GM23338 (cell line): ENCODE results near the gene CDC34. TPM values are rescaled to one million over a fixed set of nuclear protein-coding genes. Genes with fewer than 3 reads are reported as not detected.
A peak's percentile ranks its signal among the peaks of the same experiment; 100 is the strongest.

Experiments used
- ATAC-seq: fragments of 200-7000 bp; cut with Tn5 transposase; 3 replicates; pipeline ENCODE4 v1.9.1; 2020
- DNase-seq: peaks from one replicate; pipeline ENCODE4 v3.0.0-alpha.2; 2015; ENCODE audit warnings: low spot score
- H2AFZ ChIP-seq: fragments of 200-600 bp; sonication (generic); 2 replicates; pipeline ENCODE4 v1.8.0; 2016; ENCODE audit warnings: antibody characterized with exemption, mild to moderate bottlenecking, moderate library complexity
- H3F3A ChIP-seq: fragments of 200-600 bp; sonication (generic); replicated peaks from 2 replicates; pipeline ENCODE4 v1.8.0; 2017; ENCODE audit warnings: antibody characterized with exemption, mixed run types, low read depth
- H3K27ac ChIP-seq: fragments of 200-600 bp; sonication (generic); 2 replicates; pipeline ENCODE4 v1.6.1; 2016; ENCODE audit warnings: low read depth
- H3K27me3 ChIP-seq: fragments of 200-600 bp; sonication (generic); 2 replicates; pipeline ENCODE4 v1.8.0; 2016; ENCODE audit warnings: mild to moderate bottlenecking, mixed run types, moderate library complexity; ENCODE audit not compliant: insufficient read depth
- H3K36me3 ChIP-seq: fragments of 200-600 bp; sonication (generic); 2 replicates; pipeline ENCODE4 v1.8.0; 2016; ENCODE audit warnings: mild to moderate bottlenecking; ENCODE audit not compliant: insufficient read depth
- H3K4me1 ChIP-seq: fragments of 200-600 bp; sonication (generic); 2 replicates; pipeline ENCODE4 v1.8.0; 2016; ENCODE audit warnings: mild to moderate bottlenecking, moderate library complexity; ENCODE audit not compliant: insufficient read depth
- H3K4me2 ChIP-seq: fragments of 200-600 bp; sonication (generic); 2 replicates; pipeline ENCODE4 v1.7.1; 2017; ENCODE audit warnings: mixed run types
- H3K4me3 ChIP-seq: fragments of 200-600 bp; sonication (generic); 2 replicates; pipeline ENCODE4 v1.6.1; 2016; ENCODE audit warnings: mixed run types
- H3K79me2 ChIP-seq: fragments of 200-600 bp; sonication (generic); replicated peaks from 2 replicates; pipeline ENCODE4 v1.8.0; 2017; ENCODE audit warnings: mild to moderate bottlenecking; ENCODE audit not compliant: insufficient read depth
- H3K9me2 ChIP-seq: fragments of 200-600 bp; sonication (generic); 2 replicates; pipeline ENCODE4 v1.8.0; 2017; ENCODE audit not compliant: insufficient read depth
- H4K20me1 ChIP-seq: fragments of 200-600 bp; sonication (generic); replicated peaks from 2 replicates; pipeline ENCODE4 v1.8.0; 2017; ENCODE audit warnings: mild to moderate bottlenecking; ENCODE audit not compliant: insufficient read depth
- H3K27ac Mint-ChIP-seq: 2 replicates; pipeline ENCODE4 v1.8.0; 2020; ENCODE audit warnings: inconsistent platforms, mild to moderate bottlenecking, moderate library complexity, mixed read lengths
- H3K27me3 Mint-ChIP-seq: 3 replicates; pipeline ENCODE4 v1.8.0; 2022; ENCODE audit warnings: low read depth, mild to moderate bottlenecking, moderate library complexity, mixed read lengths, inconsistent platforms; ENCODE audit not compliant: insufficient read depth, poor library complexity
- H3K36me3 Mint-ChIP-seq: 3 replicates; pipeline ENCODE4 v1.8.0; 2021; ENCODE audit warnings: low read depth, mild to moderate bottlenecking, inconsistent platforms, moderate library complexity, mixed read lengths
- H3K4me1 Mint-ChIP-seq: 3 replicates; pipeline ENCODE4 v1.8.0; 2020; ENCODE audit warnings: mild to moderate bottlenecking, inconsistent platforms, mixed read lengths
- H3K4me3 Mint-ChIP-seq: 3 replicates; pipeline ENCODE4 v1.8.0; 2021; ENCODE audit warnings: moderate library complexity, mild to moderate bottlenecking, inconsistent platforms, mixed read lengths
- H3K9me3 Mint-ChIP-seq: 3 replicates; pipeline ENCODE4 v1.8.0; 2020; ENCODE audit warnings: moderate library complexity, mild to moderate bottlenecking, inconsistent platforms, mixed read lengths
- CREB1 ChIP-seq: fragments of 250-450 bp; sonication (Bioruptor Pico); IDR thresholded peaks from 2 replicates; pipeline ENCODE4 v1.5.0; 2020; ENCODE audit warnings: low read depth, mild to moderate bottlenecking, moderate library complexity
- CTCF ChIP-seq, 2 experiments: fragments of 200-600 bp in 1 of 2; sonication (generic) in 1 of 2; conservative IDR thresholded peaks; 2 replicates each; pipeline versions ENCODE4 v1.5.1 to v1.6.1; 2016 to 2017; ENCODE audit warnings: antibody characterized with exemption in 2 of 2, low read depth in 2 of 2, mild to moderate bottlenecking in 2 of 2, moderate library complexity in 1 of 2
- ETS1 ChIP-seq: IDR thresholded peaks from 2 replicates; pipeline ENCODE4 v1.6.1; 2016; ENCODE audit warnings: antibody characterized with exemption
- EZH2 ChIP-seq: fragments of 200-600 bp; sonication (generic); IDR thresholded peaks from one replicate; pipeline ENCODE4 v1.8.0; 2017; ENCODE audit warnings: antibody characterized with exemption, mild to moderate bottlenecking, low read depth; ENCODE audit not compliant: unreplicated experiment
- EZH2phosphoT487 ChIP-seq: fragments of 200-600 bp; sonication (generic); IDR thresholded peaks from one replicate; pipeline ENCODE4 v1.8.1; 2018; ENCODE audit warnings: antibody characterized with exemption; ENCODE audit not compliant: unreplicated experiment
- JUNB ChIP-seq: IDR thresholded peaks from one replicate; pipeline ENCODE4 v1.6.1; 2016; ENCODE audit warnings: antibody characterized with exemption; ENCODE audit not compliant: unreplicated experiment
- NANOG ChIP-seq: IDR thresholded peaks from 2 replicates; pipeline ENCODE4 v1.6.1; 2016; ENCODE audit warnings: antibody characterized with exemption, borderline replicate concordance
- POLR2AphosphoS5 ChIP-seq: IDR thresholded peaks from 2 replicates; pipeline ENCODE4 v1.6.1; 2016; ENCODE audit warnings: antibody characterized with exemption, low read depth
- REST ChIP-seq: IDR thresholded peaks from one replicate; pipeline ENCODE4 v1.6.1; 2018; ENCODE audit warnings: antibody characterized with exemption; ENCODE audit not compliant: unreplicated experiment
- STAT1 ChIP-seq: IDR thresholded peaks from one replicate; pipeline ENCODE4 v1.6.1; 2016; ENCODE audit warnings: antibody characterized with exemption; ENCODE audit not compliant: unreplicated experiment
- ZNF114 ChIP-seq: fragments of 250-450 bp; sonication (Bioruptor Pico); IDR thresholded peaks from 2 replicates; pipeline ENCODE4 v1.5.0; 2020; ENCODE audit warnings: mild to moderate bottlenecking, moderate library complexity
- ZNF331 ChIP-seq: fragments of 250-450 bp; sonication (Bioruptor Pico); IDR thresholded peaks from 2 replicates; pipeline ENCODE4 v1.5.0; 2020; ENCODE audit warnings: low read depth, mild to moderate bottlenecking, moderate library complexity
- ZNF462 ChIP-seq: fragments of 250-450 bp; sonication (Bioruptor Pico); IDR thresholded peaks from 2 replicates; pipeline ENCODE4 v1.5.0; 2020; ENCODE audit warnings: mild to moderate bottlenecking, moderate library complexity
- polyA plus RNA-seq: library from polyadenylated mRNA; unstranded; fragments of >200 nt; fragmentation: Nextera tagmentation; extraction: Ambion mirVana; gene quantifications from 2 replicates; pipeline ENCODE4 v1.2.1, GENCODE V29; 2016
- total RNA-seq: library from RNA; depleted of rRNA; stranded (reverse); fragments of >200 nt; shearing (Covaris generic); gene quantifications from 2 replicates; pipeline ENCODE4 v1.2.3, GENCODE V29; 2014

CDC34 gene
- total and polyA plus RNA-seq, 2 experiments from 2014 or later: 114 to 148 TPM

GRCh38 chr19:573519-573825 is 41.9 kb downstream of the CDC34 start:
- H3K27me3 Mint-ChIP-seq: peaks cover 42% of the 10 kb centered on the region
- no peaks in the 10 kb centered on the region for H3K27me3 ChIP-seq
- H4K20me1 ChIP-seq: peaks cover 41% of the 10 kb centered on the region
- ATAC-seq: no peak
- peaks cover 15% of the 10 kb centered on the region for H3F3A ChIP-seq
- peaks cover 29% of the 10 kb centered on the region for H3K4me1 Mint-ChIP-seq
- H2AFZ ChIP-seq: no peak overlapping the region
- H3K9me2 ChIP-seq: no peaks in the 10 kb centered on the region
- peaks cover 61% of the 10 kb centered on the region for H3K79me2 ChIP-seq
- peaks cover 18% of the 10 kb centered on the region for H3K4me1 ChIP-seq
- peak overlapping the region; percentile 96 for H3K4me3 ChIP-seq
- peak overlapping the region; percentile 100 for H3K4me2 ChIP-seq
- peak overlapping the region; percentile 90 for H3K4me3 Mint-ChIP-seq
- no peaks in the 10 kb centered on the region for H3K36me3 ChIP-seq
- TF ChIP-seq EZH2 (no peak), CTCF (conservative IDR thresholded peaks at IDR 0.05; ENCODE audit: low read depth in 2 of 2) (no peak), ZNF331 (CRISPR knock-in tag) (no peak), JUNB (no peak), CREB1 (no peak), ETS1 (no peak), ZNF462 (no peak), NANOG (no peak), STAT1 (no peak), EZH2phosphoT487 (no peak), POLR2AphosphoS5 (no peak), ZNF114 (no peak), REST (no peak)
- H3K9me3 Mint-ChIP-seq: peaks cover 16% of the 10 kb centered on the region
- peak overlapping the region; percentile 51; the same call in 1 of the 2 replicates for H3K27ac ChIP-seq
- H3K27ac Mint-ChIP-seq: peak overlapping the region; percentile 75
- peaks cover 33% of the 10 kb centered on the region for H3K36me3 Mint-ChIP-seq
- peak; percentile 9 for DNase-seq
